ENCODE data around the gene C2orf92.
A peak's percentile ranks its signal among the peaks of the same experiment; 100 is the strongest.

The C2orf92 gene

GRCh38 chr2:97720746-97721145 is 51.2 kb downstream of the C2orf92 start:
- H3K4me3 ChIP-seq (ENCODE audit: low read depth, low read length), result no peak overlapping the region
- no peak for DNase-seq (ENCODE audit: low read depth)
- TF ChIP-seq, protein P1, sequence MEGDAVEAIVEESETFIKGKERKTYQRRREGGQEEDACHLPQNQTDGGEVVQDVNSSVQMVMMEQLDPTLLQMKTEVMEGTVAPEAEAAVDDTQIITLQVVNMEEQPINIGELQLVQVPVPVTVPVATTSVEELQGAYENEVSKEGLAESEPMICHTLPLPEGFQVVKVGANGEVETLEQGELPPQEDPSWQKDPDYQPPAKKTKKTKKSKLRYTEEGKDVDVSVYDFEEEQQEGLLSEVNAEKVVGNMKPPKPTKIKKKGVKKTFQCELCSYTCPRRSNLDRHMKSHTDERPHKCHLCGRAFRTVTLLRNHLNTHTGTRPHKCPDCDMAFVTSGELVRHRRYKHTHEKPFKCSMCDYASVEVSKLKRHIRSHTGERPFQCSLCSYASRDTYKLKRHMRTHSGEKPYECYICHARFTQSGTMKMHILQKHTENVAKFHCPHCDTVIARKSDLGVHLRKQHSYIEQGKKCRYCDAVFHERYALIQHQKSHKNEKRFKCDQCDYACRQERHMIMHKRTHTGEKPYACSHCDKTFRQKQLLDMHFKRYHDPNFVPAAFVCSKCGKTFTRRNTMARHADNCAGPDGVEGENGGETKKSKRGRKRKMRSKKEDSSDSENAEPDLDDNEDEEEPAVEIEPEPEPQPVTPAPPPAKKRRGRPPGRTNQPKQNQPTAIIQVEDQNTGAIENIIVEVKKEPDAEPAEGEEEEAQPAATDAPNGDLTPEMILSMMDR (conservative IDR thresholded peaks at IDR 0.05; ENCODE audit: low read depth, low read length), result no peak

DNA sequence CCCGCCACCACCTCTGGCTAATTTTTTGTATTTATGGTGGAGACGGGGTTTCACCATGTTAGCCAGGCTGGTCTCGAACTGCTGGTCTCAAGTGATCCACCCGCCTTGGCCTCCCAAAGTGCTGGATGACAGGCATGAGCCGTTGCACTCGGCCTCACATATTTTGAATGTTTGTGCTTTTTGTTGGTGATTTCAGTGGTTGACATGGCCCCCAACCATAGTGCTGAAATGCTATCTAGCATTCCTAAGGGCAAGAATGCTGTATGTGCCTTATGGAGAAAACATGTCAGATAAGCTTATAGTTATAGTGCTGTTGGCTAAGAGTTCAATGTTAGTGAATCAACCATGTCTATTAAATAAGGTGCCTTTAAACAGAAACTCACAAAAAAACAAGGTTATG is 52.7 kb downstream of the C2orf92 start:
- TF ChIP-seq, protein P1 (conservative IDR thresholded peaks at IDR 0.05; ENCODE audit: low read depth, low read length), result no peak
- DNase-seq (ENCODE audit: low read depth), result peak; percentile 20
- H3K4me3 ChIP-seq (ENCODE audit: low read depth, low read length), result no peak overlapping the region

GRCh38 chr2:97723156-97724072 is 53.9 kb downstream of the C2orf92 start:
- TF ChIP-seq, protein P1 (conservative IDR thresholded peaks at IDR 0.05; ENCODE audit: low read depth, low read length), result no peak
- no peak for DNase-seq (ENCODE audit: low read depth)
- no peak overlapping the region for H3K4me3 ChIP-seq (ENCODE audit: low read depth, low read length)

DNA sequence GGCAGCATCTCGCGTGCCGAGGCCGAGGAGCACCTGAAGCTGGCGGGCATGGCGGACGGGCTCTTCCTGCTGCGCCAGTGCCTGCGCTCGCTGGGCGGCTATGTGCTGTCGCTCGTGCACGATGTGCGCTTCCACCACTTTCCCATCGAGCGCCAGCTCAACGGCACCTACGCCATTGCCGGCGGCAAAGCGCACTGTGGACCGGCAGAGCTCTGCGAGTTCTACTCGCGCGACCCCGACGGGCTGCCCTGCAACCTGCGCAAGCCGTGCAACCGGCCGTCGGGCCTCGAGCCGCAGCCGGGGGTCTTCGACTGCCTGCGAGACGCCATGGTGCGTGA is 54.5 kb downstream of the C2orf92 start:
- no peak overlapping the region for H3K4me3 ChIP-seq (ENCODE audit: low read depth, low read length)
- TF ChIP-seq, protein P1 (conservative IDR thresholded peaks at IDR 0.05; ENCODE audit: low read depth, low read length), result no peak
- DNase-seq (ENCODE audit: low read depth), result no peak

GRCh38 chr2:97724501-97724900 is 55.0 kb downstream of the C2orf92 start:
- DNase-seq (ENCODE audit: low read depth), result no peak
- H3K4me3 ChIP-seq (ENCODE audit: low read depth, low read length), result no peak overlapping the region
- TF ChIP-seq, protein P1 (conservative IDR thresholded peaks at IDR 0.05; ENCODE audit: low read depth, low read length), result no peak

GRCh38 chr2:97724946-97725688 is 55.6 kb downstream of the C2orf92 start:
- TF ChIP-seq, protein P1 (conservative IDR thresholded peaks at IDR 0.05; ENCODE audit: low read depth, low read length), result no peak
- H3K4me3 ChIP-seq (ENCODE audit: low read depth, low read length), result no peak overlapping the region
- no peak for DNase-seq (ENCODE audit: low read depth)

Measured in choroid plexus epithelial cell (primary cell).